Esophagus muscularis mucosa (tissue), 4 donors: ENCODE measurements around the gene FGD5.

Experiments
- EP300 ChIP-seq: sonication (generic); formaldehyde crosslinking; IDR thresholded peaks from one replicate; pipeline ENCODE4 v1.6.1; 2017; ENCODE audit warnings: antibody characterized with exemption
- POLR2A ChIP-seq: fragments of 450-650 bp; IDR thresholded peaks from one replicate; pipeline ENCODE4 v1.6.1; 2017; ENCODE audit warnings: antibody characterized with exemption, moderate library complexity, mild to moderate bottlenecking, low read depth
- POLR2AphosphoS5 ChIP-seq, 2 donors: sonication (generic); formaldehyde crosslinking; IDR thresholded peaks; one replicate each; pipeline ENCODE4 v1.6.1; 2017; ENCODE audit warnings: antibody characterized with exemption in 2 of 2
- TF ChIP-seq, protein P1 (sequence below), 3 experiments: fragments of 200-600 bp in 2 of 3; fragments of 450-650 bp in 1 of 3; sonication (generic) in 2 of 3; IDR thresholded peaks; one replicate each; pipeline ENCODE4 v1.5.1; 2017 to 2019; ENCODE audit warnings: antibody characterized with exemption in 3 of 3, mild to moderate bottlenecking in 2 of 3, moderate library complexity in 1 of 3

DNA sequence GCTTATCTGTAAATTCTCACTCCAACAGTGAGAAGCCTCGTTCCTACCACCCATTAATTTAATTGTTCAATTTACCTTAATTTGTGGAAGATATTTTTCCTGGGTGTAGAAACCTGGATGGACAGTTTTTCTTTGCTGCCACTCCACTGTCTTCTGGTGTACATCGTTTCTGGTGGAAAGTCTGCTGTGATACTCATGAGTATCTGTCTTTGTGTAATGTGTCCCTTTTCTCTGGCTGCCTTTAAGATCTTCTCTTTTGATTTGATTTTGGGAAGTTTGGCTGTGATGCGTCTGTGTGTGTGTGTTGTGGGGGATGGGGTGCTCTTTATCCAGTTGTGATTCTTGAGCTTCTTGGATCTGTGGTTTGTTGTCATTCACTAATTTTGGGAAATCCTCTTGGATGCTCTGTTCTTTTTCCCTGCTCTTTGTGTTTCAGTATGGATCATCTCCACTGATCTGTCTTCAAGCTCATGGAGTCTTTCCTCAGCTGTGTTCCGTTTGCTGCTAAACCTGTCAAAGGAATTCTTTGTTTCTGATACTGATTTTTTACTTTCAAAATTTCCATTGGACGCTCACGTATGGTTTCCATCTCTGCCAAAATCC lies 86.4 kb downstream of the FGD5 start:
- TF ChIP-seq, protein P1, sequence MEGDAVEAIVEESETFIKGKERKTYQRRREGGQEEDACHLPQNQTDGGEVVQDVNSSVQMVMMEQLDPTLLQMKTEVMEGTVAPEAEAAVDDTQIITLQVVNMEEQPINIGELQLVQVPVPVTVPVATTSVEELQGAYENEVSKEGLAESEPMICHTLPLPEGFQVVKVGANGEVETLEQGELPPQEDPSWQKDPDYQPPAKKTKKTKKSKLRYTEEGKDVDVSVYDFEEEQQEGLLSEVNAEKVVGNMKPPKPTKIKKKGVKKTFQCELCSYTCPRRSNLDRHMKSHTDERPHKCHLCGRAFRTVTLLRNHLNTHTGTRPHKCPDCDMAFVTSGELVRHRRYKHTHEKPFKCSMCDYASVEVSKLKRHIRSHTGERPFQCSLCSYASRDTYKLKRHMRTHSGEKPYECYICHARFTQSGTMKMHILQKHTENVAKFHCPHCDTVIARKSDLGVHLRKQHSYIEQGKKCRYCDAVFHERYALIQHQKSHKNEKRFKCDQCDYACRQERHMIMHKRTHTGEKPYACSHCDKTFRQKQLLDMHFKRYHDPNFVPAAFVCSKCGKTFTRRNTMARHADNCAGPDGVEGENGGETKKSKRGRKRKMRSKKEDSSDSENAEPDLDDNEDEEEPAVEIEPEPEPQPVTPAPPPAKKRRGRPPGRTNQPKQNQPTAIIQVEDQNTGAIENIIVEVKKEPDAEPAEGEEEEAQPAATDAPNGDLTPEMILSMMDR (IDR thresholded peaks at IDR 0.05): no peak
- TF ChIP-seq EP300: no peak
- no peak for TF ChIP-seq POLR2AphosphoS5 (IDR thresholded peaks at IDR 0.05)
- no peak for TF ChIP-seq POLR2A
